H7 (cell line): ENCODE measurements around the gene TTLL11. TPM values are rescaled to one million over a fixed set of nuclear protein-coding genes. Genes with fewer than 3 reads are reported as not detected.

Source experiments
- DNase-seq: peaks from one replicate; pipeline ENCODE4 v3.0.0; 2012
- H3K27me3 ChIP-seq: 2 replicates; pipeline ENCODE4 v1.6.0; 2011; ENCODE audit warnings: mild to moderate bottlenecking, low read length; ENCODE audit not compliant: control insufficient read depth, insufficient read depth
- H3K36me3 ChIP-seq: replicated peaks from 2 replicates; pipeline ENCODE4 v1.5.1; 2011; ENCODE audit warnings: low read length; ENCODE audit not compliant: control insufficient read depth, insufficient read depth
- H3K4me3 ChIP-seq: 2 replicates; pipeline ENCODE4 v1.5.1; 2011; ENCODE audit warnings: low read depth, mild to moderate bottlenecking, control low read depth, low read length, moderate library complexity; ENCODE audit not compliant: insufficient read depth
- total RNA-seq: library from RNA; depleted of rRNA; stranded (reverse); fragments of >200 nt; shearing (Covaris generic); gene quantifications from 2 replicates; pipeline ENCODE4 v1.2.3, GENCODE V29; 2014; rRNA removed

TTLL11 gene
- total RNA-seq, 1 experiment from 2014 or later = 0.97 TPM

DNA sequence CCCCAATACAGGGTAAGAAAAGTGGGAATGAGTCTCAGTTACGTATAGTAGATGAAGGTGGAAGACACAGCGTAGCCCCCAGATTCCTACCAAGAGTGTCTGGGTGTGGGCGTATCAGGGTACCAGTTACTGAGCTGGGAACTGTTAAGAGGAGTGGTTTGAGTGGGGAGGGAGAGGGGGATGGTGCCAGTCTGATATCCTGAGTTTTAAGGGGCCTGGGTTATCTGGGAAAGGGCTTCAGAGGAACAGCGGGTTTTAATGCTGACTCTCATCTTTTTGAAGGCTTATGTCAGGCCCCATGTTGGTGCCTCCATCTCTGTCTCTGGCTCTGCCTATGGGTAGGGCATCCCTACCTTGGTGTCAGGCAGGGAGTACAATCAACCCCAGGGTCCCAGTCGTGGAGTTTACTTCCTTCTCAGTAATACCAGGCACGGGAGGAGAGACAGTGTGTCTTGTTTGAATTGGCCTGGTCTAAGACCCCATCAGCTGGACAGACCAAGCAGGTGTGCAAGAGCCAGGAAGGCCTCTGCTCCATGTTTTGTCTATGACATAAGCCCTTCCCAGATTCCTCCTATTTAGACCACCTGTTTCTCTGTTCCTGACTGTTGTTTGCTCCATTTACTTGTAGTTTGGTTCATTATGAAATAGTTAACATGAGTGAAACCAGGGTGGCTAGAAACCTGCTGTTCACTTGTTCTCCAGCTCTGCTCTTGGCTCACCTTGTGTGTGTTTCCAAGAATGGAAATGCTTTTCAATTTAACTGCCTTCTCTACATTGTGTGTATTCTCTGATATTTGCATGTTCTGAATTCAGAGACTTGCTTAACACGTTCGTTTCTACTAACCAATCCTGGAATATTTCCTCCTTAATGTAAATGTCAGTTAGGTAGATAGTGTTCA lies 316.1 kb downstream of the TTLL11 start:
- no peak for DNase-seq
- no peaks in the 10 kb centered on the region for H3K27me3 ChIP-seq
- H3K4me3 ChIP-seq = no peak overlapping the region
- H3K36me3 ChIP-seq = peaks cover 12% of the 10 kb centered on the region

DNA sequence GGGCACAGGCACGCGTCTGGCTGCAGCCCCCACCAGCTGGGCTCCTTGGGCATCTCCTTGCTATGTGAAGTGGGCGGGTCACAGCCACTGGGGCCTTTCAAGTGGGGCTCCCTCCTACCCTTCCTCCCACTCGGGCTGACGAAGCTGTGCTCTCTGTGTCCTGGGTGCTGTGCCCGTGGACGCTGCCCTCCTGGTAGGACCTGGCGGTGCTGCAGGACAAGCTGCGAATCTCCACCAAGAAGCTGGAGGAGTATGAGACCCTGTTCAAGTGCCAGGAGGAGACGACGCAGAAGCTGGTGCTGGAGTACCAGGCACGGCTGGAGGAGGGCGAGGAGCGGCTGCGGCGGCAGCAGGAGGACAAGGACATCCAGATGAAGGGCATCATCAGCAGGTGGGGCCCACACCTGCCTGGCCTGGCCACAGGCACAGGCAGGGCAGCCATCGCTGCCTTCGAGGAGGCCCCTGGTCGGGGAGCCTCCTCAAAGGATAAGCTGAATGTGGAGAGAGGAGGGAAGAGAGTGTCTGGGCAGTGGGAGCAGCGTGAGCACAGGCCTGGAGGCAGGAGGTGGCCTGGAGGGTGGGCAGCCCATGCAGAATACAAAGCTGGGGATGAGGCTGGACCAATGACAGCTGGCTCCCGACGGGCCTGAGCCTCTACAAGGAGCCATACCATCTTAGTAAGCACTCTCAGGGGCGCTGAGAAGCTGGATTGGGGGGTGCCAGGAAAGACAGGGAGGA lies 316.9 kb downstream of the TTLL11 start:
- no peak overlapping the region for H3K4me3 ChIP-seq
- H3K27me3 ChIP-seq = no peaks in the 10 kb centered on the region
- DNase-seq = no peak
- peaks cover 5% of the 10 kb centered on the region for H3K36me3 ChIP-seq

DNA sequence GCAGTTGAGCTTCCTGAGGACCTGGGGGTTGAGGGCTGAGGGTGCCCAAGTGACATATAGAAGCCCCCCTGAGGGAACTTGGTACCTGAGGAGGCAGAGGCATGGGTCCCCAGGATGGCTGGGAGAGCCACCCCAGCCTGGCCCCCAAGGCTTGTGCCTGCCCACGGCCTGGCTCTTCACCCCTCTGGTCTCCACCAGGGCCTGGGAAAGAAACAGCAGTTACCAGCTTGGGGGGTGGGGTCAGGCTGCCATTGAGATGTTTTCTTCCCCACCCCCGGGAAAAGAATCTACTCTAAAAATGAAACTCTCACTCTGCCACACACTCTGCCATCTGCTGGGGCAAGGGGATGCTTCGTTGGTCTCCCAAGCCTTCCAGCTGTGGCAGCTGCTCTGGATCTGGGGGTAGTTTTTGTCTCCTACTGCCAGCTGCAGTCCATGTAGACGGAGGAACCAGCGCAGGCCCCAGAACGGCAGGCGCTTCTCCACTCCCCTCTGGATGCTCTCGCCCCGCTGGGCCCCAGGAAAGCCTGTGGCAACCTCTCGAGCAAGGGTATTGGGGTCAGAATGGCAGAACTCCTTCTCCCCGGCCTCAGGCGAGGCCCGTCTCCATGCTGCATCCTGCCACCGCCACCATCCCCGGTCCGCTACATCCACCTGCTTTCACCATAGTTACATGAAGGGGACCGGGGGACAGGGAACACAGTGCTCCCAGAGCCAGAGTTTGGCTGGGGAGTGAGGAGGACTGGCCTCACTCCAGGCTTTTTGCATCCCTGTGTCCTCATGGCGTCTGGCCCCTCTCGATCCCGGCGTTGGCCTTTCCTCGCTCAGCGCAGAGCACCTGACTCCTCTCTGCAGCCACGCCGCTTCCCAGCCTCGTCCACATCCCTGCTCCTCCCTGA lies 318.1 kb downstream of the TTLL11 start:
- DNase-seq = no peak
- no peak overlapping the region for H3K4me3 ChIP-seq
- peaks cover 4% of the 10 kb centered on the region for H3K36me3 ChIP-seq
- no peaks in the 10 kb centered on the region for H3K27me3 ChIP-seq

DNA sequence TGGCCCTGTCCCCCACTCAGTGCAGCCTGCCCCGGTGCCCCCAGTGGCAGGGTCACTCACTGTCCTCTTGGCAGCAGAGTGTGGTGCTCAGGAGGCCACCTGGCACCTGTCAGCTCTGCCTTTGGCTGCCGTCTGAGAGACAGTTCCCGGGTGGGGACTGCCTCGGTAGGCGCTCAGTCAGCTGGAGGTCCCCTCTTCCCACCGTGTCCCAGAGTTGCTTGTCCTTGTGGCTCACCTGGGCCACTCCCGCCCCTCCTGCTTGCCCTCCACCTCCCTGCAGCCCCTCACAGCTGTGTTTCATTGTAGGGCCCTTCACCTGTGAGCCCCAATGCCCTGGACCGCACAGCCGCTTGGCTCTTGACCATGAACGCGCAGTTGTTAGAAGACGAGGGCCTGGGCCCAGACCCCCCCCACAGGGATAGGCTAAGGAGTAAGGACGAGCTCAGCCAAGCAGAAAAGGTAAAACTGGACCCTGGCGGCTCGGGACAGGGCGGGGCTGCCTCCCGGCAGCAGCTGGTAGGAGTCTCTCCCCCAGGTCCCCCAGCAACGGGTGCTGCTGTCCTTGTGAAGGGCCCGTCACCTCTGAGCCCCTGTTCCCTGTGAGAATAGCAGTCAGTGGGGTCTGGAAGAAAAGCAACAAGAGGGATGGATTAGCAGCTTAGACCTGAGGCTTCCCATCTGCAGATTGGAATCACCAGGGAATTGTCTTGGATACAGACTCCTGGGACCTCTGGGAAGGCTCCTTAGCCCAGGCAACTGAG lies 319.0 kb downstream of the TTLL11 start:
- no peak for DNase-seq
- Histone ChIP-seq H3K4me3 (no peak overlapping the region), H3K36me3 (peaks cover 10% of the 10 kb centered on the region), H3K27me3 (no peaks in the 10 kb centered on the region)

DNA sequence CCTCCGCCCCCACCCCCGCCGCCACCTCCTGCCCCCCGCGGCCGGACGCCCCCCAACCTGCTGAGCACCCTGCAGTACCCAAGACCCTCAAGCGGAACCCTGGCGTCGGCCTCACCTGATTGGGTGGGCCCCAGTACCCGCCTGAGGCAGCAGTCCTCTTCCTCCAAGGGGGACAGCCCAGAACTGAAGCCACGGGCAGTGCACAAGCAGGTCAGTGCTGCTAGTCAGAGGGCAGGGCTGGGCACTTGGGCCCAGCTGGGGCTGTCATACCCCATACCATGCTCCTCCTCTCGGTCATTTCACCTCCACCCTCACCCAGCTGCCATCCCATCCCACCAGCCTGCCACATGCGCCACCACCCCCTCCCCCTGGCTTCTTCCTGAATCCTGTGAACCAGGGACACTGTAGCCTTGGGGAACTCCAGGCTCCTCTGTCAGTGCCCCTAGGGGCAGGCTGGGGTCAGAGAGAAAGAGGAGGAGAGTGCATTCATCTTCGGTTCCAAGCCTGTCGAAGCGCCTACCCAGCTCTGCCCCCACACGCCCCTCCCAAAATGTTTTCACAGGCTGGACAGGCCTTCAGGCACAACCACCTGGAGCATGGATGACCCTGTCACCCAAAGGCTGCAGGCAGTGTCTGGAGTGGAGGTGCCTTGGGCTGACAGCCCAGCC lies 319.7 kb downstream of the TTLL11 start:
- Histone ChIP-seq H3K27me3 (no peaks in the 10 kb centered on the region), H3K36me3 (peaks cover 16% of the 10 kb centered on the region), H3K4me3 (no peak overlapping the region)
- DNase-seq = no peak

DNA sequence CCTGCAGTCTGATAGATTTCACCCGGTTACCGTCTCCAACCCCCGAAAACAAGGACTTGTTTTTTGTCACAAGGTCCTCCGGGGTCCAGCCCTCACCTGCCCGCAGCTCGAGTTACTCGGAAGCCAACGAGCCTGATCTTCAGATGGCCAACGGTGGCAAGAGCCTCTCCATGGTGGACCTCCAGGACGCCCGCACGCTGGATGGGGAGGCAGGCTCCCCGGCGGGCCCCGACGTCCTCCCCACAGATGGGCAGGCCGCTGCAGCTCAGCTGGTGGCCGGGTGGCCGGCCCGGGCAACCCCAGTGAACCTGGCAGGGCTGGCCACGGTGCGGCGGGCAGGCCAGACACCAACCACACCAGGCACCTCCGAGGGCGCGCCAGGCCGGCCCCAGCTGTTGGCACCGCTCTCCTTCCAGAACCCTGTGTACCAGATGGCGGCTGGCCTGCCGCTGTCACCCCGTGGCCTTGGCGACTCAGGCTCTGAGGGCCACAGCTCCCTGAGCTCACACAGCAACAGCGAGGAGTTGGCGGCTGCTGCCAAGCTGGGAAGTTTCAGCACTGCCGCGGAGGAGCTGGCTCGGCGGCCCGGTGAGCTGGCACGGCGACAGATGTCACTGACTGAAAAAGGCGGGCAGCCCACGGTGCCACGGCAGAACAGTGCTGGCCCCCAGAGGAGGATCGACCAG lies 320.4 kb downstream of the TTLL11 start:
- peaks cover 17% of the 10 kb centered on the region for H3K36me3 ChIP-seq
- DNase-seq = no peak
- H3K27me3 ChIP-seq = no peaks in the 10 kb centered on the region
- H3K4me3 ChIP-seq = no peak overlapping the region

Other genes starting within 250 kb of the TTLL11 start
- 43.9 and 47.2 TPM in 2 replicates for gene NDUFA8, start 66.5 kb upstream of the TTLL11 start, total RNA-seq
- gene MORN5, start 66.6 kb upstream of the TTLL11 start, total RNA-seq = not detected in 2 replicates
- gene LHX6, start 135.6 kb upstream of the TTLL11 start, total RNA-seq = 5.2 and 5.9 TPM in 2 replicates
- 5.6 and 13.0 TPM in 2 replicates for gene RBM18, start 171.5 kb upstream of the TTLL11 start, total RNA-seq
- gene MRRF, start 171.6 kb upstream of the TTLL11 start, total RNA-seq = 26.2 and 36.2 TPM in 2 replicates